Keratinocyte (primary cell): ENCODE results near the gene IST1.

Experiments used
- EZH2 ChIP-seq: IDR thresholded peaks from one replicate; pipeline ENCODE4 v1.6.1; 2012; ENCODE audit warnings: inconsistent platforms, mild to moderate bottlenecking, low read length, moderate library complexity
- TF ChIP-seq, protein P1 (sequence below), 3 experiments: IDR thresholded peaks in 1 of 3; conservative IDR thresholded peaks in 1 of 3; optimal IDR thresholded peaks in 1 of 3; 2 replicates in 2 of 3; 3 replicates in 1 of 3; pipeline versions ENCODE3 to v1.5.1; 2011; ENCODE audit warnings: low read length in 3 of 3, mild to moderate bottlenecking in 3 of 3, moderate library complexity in 2 of 3, control low read depth in 1 of 3, inconsistent platforms in 1 of 3; ENCODE audit not compliant: insufficient read depth in 2 of 3; ENCODE audit errors: extremely low read depth in 1 of 3

DNA sequence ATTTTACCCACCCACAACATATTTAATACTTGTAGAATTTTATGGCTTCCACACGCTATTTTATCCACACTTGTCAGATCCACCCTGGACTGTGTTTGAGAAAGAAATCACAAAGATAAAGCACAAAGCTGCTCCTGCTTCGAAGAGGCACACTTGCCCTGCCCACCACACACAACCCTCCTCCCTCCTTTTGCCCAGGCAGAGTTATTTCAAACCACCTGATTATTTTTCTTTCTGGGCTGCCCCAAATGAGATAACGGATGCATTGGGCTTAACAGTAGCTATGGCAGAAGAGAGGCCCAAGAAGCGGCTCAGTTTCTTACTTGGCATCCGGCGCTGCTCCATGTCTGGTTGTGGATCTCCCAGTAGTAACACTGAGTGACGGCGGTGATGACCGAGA lies 77.7 kb downstream of the IST1 start:
- TF ChIP-seq, protein P1, sequence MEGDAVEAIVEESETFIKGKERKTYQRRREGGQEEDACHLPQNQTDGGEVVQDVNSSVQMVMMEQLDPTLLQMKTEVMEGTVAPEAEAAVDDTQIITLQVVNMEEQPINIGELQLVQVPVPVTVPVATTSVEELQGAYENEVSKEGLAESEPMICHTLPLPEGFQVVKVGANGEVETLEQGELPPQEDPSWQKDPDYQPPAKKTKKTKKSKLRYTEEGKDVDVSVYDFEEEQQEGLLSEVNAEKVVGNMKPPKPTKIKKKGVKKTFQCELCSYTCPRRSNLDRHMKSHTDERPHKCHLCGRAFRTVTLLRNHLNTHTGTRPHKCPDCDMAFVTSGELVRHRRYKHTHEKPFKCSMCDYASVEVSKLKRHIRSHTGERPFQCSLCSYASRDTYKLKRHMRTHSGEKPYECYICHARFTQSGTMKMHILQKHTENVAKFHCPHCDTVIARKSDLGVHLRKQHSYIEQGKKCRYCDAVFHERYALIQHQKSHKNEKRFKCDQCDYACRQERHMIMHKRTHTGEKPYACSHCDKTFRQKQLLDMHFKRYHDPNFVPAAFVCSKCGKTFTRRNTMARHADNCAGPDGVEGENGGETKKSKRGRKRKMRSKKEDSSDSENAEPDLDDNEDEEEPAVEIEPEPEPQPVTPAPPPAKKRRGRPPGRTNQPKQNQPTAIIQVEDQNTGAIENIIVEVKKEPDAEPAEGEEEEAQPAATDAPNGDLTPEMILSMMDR (optimal IDR thresholded peaks at IDR 0.05 in 1 of 3, IDR thresholded peaks at IDR 0.05 in 1 of 3, conservative IDR thresholded peaks at IDR 0.05 in 1 of 3; ENCODE audit: extremely low read depth in 1 of 3, insufficient read depth in 2 of 3, low read length in 3 of 3) = no peak
- TF ChIP-seq EZH2 = no peak
